Skeletal muscle satellite cell (primary cell): ENCODE data around the gene APOBEC3F.
A peak's percentile ranks its signal among the peaks of the same experiment; 100 is the strongest.
"Not testable (repeated sequence)": the region's sequence is repeated elsewhere in the genome, so short reads cannot be mapped to it uniquely, and the experiment has no call there.

Source experiments
- H3K27me3 ChIP-seq: 2 replicates; pipeline ENCODE4 v1.7.0; 2013; ENCODE audit warnings: low read length; ENCODE audit not compliant: control insufficient read depth, insufficient read depth
- H3K36me3 ChIP-seq: 2 replicates; pipeline ENCODE4 v1.7.0; 2013; ENCODE audit warnings: mild to moderate bottlenecking, control low read depth, low read length; ENCODE audit not compliant: insufficient read depth
- H3K4me1 ChIP-seq: 2 replicates; pipeline ENCODE4 v1.7.0; 2013; ENCODE audit warnings: low read length; ENCODE audit not compliant: control insufficient read depth, insufficient read depth
- H3K4me2 ChIP-seq: 2 replicates; pipeline ENCODE4 v1.7.0; 2013; ENCODE audit warnings: mild to moderate bottlenecking, low read length
- H3K4me3 ChIP-seq: 2 replicates; pipeline ENCODE4 v1.7.0; 2013; ENCODE audit warnings: low read length
- H3K9ac ChIP-seq: 2 replicates; pipeline ENCODE4 v1.7.0; 2013; ENCODE audit warnings: mild to moderate bottlenecking, low read depth, low read length, moderate library complexity
- H3K9me3 ChIP-seq: replicated peaks from 2 replicates; pipeline ENCODE4 v1.7.0; 2013; ENCODE audit warnings: mild to moderate bottlenecking, control low read depth, low read length

APOBEC3F gene

DNA sequence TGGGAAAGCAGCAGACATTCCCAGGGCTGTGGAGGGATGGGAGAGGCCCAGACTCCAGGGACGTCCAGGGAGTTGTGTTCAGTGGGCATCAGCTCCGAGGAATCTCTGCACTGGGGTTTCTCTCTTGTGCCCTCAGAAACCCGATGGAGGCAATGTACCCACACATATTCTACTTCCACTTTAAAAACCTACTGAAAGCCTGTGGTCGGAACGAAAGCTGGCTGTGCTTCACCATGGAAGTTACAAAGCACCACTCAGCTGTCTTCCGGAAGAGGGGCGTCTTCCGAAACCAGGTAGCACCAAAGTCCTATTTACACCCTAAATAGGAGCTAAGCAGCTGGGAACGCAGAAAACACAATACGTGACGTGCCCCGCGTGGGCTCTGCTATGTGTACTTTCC lies 11.4 kb upstream of the APOBEC3F start:
- H3K27me3 ChIP-seq = no peaks in the 10 kb centered on the region
- no peaks in the 10 kb centered on the region for H3K36me3 ChIP-seq
- no peak overlapping the region for H3K4me3 ChIP-seq
- no peak overlapping the region for H3K4me2 ChIP-seq
- H3K9me3 ChIP-seq = no peaks in the 10 kb centered on the region
- no peak overlapping the region for H3K9ac ChIP-seq
- H3K4me1 ChIP-seq = no peaks in the 10 kb centered on the region

DNA sequence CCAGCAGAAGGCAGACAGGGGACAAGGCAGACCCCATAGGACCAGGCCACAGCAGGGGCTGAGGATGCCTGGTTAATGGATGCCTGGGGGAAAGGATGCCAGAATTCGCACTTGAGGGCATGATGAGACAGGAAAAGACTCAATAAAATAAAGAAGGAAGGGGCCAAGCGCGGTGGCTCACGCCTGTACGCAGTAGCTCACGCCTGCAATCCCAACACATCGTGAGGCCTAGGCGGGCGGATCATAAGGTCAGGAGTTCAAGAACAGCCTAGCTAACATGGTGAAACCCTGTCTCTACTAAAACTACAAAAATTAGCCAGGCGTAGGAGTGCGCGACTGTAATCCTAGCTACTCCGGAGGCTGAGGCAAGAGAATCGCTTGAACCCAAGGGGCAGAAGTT lies 10.0 kb upstream of the APOBEC3F start:
- Histone ChIP-seq H3K4me2 (no peak overlapping the region), H3K36me3 (no peaks in the 10 kb centered on the region), H3K4me1 (no peaks in the 10 kb centered on the region), H3K4me3 (no peak overlapping the region), H3K9me3 (no peaks in the 10 kb centered on the region), H3K27me3 (no peaks in the 10 kb centered on the region), H3K9ac (no peak overlapping the region)

- H3K4me1 ChIP-seq, H3K36me3 ChIP-seq, H3K27me3 ChIP-seq, H3K9me3 ChIP-seq, H3K4me2 ChIP-seq, H3K9ac ChIP-seq, H3K4me3 ChIP-seq: not testable (repeated sequence)
These were observed 9.0 kb upstream of the APOBEC3F start for GRCh38 chr22:39031434-39032295.

- not testable (repeated sequence) for H3K4me1 ChIP-seq, H3K4me3 ChIP-seq, H3K4me2 ChIP-seq, H3K36me3 ChIP-seq, H3K9me3 ChIP-seq, H3K9ac ChIP-seq, H3K27me3 ChIP-seq
These were observed 3.6 kb upstream of the APOBEC3F start for GRCh38 chr22:39037071-39037470.

DNA sequence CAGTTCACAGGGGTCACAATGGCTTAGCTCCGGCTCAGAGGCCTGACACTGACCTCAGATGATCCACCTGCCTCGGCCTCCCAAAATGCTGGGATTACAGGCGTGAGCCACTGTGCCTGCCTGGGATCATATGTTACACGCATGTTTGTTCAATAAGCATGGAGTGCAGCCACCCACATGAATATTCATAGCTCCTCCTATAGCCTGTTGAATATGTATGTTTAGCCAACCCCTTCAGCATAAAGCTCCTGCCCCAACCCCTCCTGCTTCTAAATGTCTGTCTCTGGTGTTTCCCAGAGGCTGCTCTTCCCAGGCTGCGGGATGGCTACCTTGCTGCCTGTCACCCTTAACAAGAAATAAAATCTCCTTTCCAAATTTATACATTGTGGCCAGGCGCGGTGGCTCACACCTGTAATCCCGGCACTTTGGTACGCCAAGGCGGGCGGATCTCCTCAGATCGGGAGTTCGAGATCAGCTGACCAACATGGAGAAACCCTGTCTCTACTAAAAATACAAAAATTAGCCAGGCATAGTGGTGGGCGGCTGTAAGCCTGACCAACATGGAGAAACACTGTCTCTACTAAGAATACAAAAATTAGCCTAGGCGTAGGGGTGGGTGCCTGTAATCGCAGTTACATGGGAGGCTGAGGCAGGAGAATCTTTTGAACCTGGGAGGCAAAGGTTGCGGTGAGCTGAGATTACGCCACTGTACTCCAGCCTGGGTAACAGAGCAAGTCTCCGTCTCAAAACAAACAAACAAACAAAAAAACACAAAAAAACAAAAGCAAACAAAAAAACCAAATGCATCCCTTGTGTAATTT lies 1.1 kb upstream of the APOBEC3F start:
- H3K27me3 ChIP-seq = no peaks in the 10 kb centered on the region
- no peaks in the 10 kb centered on the region for H3K36me3 ChIP-seq
- peak overlapping the region; percentile 88 for H3K4me2 ChIP-seq
- no peak overlapping the region for H3K9ac ChIP-seq
- peaks cover 6% of the 10 kb centered on the region for H3K4me1 ChIP-seq
- H3K4me3 ChIP-seq = no peak overlapping the region
- no peaks in the 10 kb centered on the region for H3K9me3 ChIP-seq

- not testable (repeated sequence) for H3K4me1 ChIP-seq, H3K9me3 ChIP-seq, H3K36me3 ChIP-seq, H3K27me3 ChIP-seq, H3K9ac ChIP-seq
- Histone ChIP-seq H3K4me2 (peak overlapping the region; percentile 88), H3K4me3 (peak overlapping the region; percentile 74)
These were observed 518 bp upstream of the APOBEC3F start for GRCh38 chr22:39040155-39040537.

- H3K4me2 ChIP-seq = no peak overlapping the region
- H3K4me3 ChIP-seq = no peak overlapping the region
- H3K36me3 ChIP-seq = no peaks in the 10 kb centered on the region
- H3K4me1 ChIP-seq = peaks cover 6% of the 10 kb centered on the region
- H3K9ac ChIP-seq = no peak overlapping the region
- H3K27me3 ChIP-seq = no peaks in the 10 kb centered on the region
- H3K9me3 ChIP-seq = no peaks in the 10 kb centered on the region
These were observed 1.2 kb downstream of the APOBEC3F start for GRCh38 chr22:39041908-39042307.

- H3K36me3 ChIP-seq, H3K9me3 ChIP-seq, H3K4me3 ChIP-seq, H3K4me1 ChIP-seq, H3K4me2 ChIP-seq, H3K27me3 ChIP-seq, H3K9ac ChIP-seq: not testable (repeated sequence)
These were observed 2.4 kb downstream of the APOBEC3F start for GRCh38 chr22:39043063-39043462.

GRCh38 chr22:39045136-39045535 lies 4.5 kb downstream of the APOBEC3F start:
- H3K4me1 ChIP-seq, H3K9ac ChIP-seq, H3K36me3 ChIP-seq, H3K9me3 ChIP-seq, H3K4me2 ChIP-seq, H3K4me3 ChIP-seq, H3K27me3 ChIP-seq: not testable (repeated sequence)

GRCh38 chr22:39049486-39049885 lies 8.8 kb downstream of the APOBEC3F start:
- not testable (repeated sequence) for H3K4me2 ChIP-seq, H3K4me3 ChIP-seq, H3K27me3 ChIP-seq, H3K36me3 ChIP-seq, H3K9me3 ChIP-seq, H3K9ac ChIP-seq, H3K4me1 ChIP-seq

GRCh38 chr22:39051844-39052495 lies 11.3 kb downstream of the APOBEC3F start:
- not testable (repeated sequence) for H3K27me3 ChIP-seq, H3K36me3 ChIP-seq, H3K4me2 ChIP-seq, H3K4me1 ChIP-seq, H3K4me3 ChIP-seq, H3K9ac ChIP-seq, H3K9me3 ChIP-seq
